HG02943 (cell line): ENCODE results near the gene TENM4.

ENCODE experiments used
- ATAC-seq: cut with Tn5 transposase; IDR thresholded peaks from one replicate; pipeline ENCODE4 v1.9.1; 2021; ENCODE audit warnings: mild to moderate bottlenecking, low read depth, moderate library complexity; ENCODE audit not compliant: unreplicated experiment

TENM4 gene

DNA sequence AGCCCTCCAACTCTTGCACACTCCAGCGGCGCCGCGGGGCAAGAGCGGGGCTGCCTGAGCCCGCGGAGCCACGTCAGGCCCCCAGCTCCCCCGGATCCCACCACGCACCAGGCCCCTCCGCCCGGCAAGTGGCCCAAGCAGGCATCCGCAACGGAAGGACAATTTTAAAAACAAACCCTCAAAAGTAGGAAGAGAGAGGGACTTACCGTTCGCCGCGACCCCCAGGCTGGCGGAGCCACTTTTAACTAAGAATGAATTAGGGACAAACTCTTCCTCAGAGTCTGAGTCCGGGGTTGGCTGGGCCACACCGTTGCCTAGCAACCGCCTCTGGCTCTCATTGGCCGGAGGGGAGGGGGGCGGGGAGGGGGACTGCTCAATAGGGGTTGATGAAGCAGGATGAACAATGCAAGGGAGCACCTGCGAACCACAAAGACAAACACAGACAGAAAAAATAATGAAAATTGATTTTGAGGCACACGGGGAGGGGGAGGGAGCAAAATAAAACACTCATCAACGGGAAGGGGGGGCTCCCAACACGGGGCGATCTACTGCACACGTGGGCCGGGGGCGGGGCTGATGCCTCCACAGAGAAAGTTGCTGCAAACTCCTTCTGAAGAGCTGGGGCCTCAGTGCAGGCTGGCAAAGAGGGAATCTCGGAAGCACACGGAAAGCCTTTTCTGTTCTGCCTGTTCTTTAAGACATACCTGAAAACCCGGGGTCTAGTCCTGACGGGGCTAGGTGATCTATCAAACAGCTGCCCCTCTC lies 478.7 kb downstream of the TENM4 start:
- no peak for ATAC-seq

DNA sequence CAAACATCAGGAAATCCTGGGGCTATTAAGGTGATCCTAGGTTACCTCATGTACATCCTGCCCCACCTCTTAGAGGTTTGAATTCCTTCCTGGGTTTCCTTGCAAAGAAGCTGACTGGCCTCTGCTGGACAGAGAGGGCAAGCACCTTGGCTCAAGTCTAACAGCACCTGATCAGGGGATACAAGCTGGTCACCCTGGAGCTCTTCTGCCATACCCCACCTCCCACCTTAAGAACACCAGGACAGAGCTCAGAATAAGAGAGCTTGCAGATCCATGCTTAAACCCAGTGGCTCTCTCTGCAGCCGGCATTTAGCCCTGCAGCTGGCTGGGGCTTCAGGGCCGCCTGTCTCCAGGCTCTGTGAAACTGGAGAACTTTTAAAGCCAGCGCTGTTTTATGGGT lies 479.6 kb downstream of the TENM4 start:
- no peak for ATAC-seq

DNA sequence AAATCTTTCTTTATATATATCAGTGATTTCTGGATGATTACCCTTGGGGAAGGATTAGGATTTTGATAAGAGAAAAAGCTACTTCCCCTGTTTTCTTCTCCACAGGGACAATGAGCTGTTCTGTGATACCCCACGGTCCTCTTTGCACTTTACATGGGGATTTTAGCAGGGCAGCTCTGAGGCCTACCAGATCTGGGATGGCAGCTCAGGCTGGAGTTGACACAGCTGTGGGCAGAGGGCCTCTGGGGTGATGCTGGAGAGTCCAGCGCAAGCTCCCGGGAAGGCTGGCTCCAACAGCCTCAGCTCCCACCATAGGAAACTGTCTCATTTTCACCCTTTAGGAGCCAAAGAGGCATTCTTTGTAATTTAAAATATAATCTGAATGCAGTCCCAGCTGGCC lies 482.4 kb downstream of the TENM4 start:
- no peak for ATAC-seq

DNA sequence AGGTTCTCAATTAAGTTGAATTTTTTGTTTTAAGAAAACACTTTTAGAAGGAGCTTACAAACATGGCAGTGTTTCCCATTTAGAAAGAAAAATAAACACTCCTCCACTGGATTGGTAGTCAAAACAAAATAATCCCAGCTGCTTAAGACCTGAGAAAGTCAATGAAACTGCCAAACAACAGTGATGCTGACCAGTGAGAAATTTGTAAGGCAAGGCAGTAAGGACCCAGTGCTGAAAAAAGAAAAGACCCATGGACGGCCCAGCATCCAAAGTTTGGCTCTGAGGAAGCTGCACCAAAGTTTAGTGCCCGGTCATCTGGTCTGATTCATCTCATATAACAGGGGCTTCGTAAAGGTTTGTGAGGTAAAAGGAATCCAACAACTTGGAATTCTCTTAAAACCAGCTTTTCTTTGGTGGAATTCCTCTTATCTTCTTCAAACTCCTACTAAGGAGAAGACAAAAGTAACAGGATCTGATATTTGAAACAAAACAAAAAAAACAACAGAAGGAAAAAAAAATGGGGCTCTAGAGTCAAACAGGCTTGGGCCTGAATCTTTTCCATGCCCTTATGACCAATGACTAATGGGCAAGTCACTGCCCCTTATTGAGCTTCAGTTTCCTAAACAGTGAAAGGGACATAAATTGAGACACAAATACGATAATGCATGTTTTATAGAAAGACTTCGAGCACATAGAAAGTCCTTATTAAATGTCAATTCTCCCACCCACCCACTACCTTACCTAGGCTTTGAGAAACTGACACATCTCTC lies 483.2 kb downstream of the TENM4 start:
- no peak for ATAC-seq

DNA sequence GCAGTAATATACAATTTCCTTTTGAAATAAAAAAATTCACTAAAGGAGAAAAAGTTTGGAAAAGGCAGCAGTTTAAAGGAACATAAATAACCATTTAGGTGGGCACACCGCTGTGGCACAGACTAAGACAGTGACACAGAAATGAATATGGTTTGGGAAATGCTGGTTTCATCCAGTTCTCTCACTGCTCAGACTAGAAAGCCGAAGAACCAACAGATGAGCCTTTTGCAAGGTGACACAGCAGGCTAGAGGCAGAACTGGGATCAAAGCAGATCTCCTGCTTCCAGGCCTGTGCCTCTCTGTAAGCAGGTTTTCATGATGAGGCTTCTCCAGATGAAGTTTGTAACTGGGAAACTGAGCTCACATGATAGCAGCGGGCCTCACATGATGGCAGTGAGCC lies 486.1 kb downstream of the TENM4 start:
- ATAC-seq: no peak

DNA sequence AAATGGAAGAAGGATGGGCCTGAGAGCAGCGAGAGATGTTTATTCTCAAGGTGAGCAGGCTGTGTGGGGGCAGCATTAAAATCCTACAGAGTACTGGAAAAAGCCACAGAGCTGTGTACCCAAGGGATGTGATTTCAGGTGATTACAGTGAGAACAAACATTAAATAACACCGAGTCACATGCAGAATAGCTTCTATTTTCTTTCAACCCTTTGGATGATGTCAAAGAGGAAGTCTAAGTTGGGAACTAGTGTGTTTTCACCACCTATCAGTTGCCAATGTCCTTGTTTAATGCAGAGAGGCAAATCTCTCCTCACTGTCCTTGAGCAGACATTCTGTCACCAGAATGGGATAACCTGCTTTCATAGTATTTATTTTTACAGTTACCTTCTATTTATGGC lies 486.6 kb downstream of the TENM4 start:
- ATAC-seq: no peak

DNA sequence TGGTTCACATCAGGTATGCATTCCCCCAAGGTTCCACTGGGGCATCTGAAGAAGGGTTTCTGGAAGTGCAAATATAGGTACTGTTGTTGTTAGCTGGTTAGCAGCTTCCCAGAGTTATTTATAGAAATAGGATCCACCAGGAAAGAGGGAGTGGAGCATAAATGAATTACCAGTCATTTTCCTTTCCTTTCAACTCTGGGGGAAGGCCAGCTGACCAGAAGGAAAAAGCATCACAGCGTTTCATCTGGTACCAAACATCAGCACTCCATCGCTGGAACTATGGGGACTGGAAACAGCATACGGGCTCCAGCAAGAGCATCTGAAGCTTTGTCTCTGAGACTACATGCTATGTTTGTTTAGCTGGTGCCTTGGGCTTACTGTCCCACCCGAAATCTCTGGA lies 487.9 kb downstream of the TENM4 start:
- no peak for ATAC-seq

DNA sequence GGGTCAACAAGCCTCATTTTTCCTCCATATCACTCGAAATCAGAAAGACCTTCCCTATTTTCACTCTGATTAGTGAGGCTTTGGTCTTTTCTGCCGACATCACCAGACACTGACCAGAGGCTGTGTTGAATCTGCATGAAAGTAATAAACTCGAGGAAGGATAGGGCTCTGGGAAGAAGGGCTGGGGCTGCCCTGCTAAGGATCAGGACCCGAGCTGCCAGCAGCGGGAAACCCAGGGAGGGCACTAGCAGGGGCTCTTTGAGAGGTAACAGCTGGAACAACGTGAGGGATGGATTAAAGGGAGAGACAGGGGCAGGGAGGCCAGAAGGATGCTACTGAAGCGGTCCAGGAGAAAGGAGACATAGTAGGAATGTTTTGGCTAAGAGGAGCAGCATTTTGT lies 488.7 kb downstream of the TENM4 start:
- no peak for ATAC-seq

DNA sequence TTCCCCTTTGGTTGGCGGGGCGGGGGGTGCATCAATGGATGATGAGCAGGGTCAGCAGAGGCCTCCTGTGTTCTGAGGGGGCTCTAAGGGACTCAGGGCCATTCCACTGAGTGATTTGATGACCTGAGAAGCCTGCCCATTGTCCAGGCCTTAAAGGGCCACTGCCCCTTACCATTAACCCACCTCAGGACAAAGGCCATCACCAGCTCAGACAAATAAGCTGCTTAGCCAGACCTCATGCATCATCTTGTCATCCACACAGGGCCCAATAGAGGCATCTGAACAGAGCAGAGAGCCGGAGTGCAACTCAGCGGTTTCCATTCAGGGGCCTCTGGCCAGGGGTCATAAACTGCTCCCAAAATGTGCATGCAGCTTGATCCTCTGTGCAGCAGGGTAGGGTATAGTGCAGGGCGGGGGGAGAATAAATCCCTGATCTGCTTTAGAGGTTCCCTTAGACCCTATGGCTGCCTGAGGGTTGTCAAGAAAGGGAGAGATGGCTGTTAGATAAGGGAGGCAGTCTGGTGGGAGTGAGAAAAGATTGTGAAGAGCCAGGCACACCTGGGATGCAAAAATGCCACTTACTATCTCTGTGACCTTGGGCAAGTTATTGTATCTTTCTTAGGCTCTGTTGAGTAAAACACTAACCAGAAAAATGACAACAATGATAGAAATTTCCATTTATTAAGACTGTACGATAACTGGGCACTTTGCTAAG lies 490.7 kb downstream of the TENM4 start:
- no peak for ATAC-seq

DNA sequence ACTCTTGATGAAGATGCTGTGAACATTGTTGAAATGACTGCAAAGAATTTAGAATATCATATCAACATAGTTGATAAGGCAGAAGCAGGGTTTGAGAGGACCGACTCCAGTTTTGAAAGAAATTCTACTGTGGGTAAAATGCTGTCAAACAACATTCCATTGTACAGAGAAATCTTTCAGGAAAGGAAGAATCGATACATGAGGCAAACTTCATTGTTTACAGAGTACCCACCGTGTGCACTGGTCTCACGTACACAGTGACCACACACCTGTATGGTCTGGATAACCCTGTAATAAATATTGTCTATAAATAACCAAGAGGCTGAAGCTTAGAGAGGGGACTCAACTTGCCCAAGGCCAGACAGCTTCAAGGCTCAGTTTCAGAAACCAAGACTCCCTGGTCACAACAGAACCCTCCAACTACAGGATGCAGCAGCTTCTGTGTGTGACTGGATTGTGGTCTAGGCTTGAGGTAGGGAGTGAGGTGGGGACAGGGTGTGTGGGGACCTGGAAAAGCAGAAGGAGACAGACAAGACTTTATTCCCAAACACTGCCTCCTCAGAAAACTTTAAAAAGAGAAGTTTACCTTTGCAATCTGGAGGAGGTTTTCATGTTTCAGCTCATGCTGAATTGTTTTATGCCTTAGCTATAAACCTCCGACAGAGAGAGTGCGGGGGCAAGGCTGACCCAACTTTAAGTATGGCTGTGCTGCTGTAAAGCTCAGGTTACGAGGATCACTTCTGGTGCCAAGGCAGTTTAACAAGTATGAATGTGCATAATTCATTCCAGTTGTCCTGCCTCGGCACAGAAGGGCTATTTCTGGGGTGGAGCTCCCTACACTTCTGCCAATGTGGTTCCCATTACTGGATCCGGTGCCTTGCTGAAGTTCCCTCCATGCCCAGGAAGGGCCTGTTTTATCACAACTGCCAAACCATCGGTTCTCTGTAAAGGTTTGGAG lies 493.6 kb downstream of the TENM4 start:
- ATAC-seq: no peak

DNA sequence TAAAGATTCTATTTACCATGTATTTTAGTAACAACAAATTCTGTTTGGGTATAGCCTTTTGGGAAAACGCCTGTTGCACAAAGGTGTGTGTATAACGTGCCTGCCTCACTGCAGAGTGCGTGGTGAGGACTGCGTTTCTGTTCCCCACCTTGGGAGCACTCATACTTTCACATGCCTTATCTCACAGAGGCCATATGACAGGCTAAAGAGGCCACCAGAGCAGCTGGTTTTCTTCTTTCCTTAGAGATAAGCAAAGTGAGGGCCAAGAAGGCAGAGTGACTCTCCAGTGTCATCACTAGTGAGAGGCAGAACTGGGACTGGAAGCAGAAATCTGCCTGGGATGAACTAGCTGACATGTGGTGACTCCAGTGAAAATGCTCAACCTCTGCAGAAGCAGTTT lies 497.0 kb downstream of the TENM4 start:
- no peak for ATAC-seq

DNA sequence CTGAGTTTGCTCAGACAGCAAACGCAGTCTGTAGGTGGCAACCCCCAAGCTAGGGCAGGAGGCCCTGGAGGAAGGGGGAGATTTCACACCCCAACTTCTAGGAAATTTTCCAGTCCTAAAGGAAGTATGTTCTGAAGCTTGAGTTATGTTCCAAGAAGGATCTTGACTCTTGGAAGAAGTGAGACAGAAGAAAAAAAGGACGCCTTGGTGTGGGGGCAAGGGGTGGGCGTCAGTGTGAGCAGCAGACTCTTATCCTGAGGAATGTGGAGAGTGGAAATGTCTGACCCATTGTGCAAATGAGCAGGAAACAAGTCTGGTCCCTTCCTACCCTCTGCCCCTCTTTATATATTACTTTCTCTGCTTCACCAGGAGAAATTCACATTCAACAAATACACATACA lies 497.7 kb downstream of the TENM4 start:
- ATAC-seq: no peak

DNA sequence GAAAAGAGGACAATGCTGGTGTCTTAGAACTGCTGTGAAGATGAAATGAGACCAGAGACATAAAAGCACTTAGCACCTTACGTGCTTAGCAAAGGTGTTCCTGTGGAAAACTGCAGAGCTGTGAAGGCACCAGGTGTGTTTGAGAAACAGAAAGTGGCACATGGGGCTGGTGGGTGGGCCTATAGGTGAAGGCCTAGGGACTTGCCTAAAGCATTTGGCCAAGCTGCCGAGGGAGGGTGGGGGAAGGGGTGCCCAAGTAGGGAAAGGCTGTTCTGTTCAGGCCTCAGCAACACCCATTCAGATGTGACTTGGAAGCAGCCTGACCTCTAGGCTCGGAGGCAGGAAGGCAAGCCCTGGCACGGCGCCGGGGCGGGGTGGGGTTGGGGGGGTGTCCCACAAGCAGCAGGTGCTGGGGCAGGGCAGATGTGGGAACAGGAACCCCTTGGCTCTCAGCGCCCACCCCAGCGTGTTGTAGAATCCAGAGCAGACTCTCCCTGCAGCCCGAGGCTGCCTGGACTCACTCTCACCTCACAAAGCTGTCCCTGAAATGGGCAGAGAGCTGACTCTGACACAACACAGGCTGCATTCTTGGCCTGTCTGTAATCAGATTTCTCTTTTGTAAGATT lies 499.5 kb downstream of the TENM4 start:
- ATAC-seq: no peak

DNA sequence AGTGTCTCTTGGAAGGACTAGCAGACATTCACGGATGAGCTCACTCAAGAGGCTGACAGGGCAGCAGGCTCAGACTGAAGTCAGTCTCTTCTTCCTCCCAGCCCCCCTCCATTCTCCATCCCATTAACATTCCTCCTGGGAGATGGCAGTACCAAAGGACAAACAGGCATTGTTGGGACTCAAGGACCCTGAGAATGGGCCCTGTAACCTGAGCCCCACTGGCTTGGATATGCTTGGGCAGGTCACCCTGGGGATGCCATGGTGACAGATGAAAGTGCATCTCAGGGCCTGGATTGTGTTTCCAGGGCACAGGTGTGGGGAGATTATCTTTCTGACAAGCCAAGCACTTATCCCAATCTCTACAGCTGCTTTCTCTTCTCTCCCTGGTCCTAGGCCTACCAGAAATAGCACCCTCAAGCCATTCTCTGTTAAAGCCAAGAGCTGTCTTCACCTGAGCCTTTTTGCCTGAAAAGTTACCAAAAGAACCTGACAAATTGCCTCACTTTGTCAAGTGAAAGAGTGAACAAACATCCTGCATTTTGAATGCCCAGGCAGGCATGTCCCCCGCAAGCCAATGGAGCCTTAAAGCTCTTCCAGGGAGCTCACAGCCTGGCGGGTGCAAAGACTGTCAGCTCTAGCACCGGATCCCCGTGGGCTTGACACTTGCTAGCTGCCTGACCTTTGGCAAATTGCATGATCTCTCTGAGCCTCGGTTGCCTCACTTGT lies 500.2 kb downstream of the TENM4 start:
- ATAC-seq: no peak

DNA sequence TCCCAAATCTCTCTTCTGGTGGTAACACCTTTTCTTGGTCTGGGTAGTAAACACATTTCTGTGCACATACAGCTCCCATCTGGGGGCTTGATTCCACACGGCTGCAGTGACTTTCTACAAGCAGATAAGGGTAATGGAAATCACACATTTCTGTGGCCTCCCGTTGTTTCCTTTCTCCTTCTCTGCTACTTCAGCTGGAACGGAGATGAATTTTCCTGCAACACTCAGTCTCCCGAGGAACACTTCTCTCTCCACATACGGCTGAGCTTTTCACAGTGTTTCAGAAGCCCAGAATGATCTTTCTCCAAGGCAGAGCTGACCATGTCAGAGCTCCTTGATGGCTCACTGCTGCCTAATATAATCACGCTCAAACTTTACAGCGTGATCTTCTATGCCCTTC lies 501.9 kb downstream of the TENM4 start:
- no peak for ATAC-seq

DNA sequence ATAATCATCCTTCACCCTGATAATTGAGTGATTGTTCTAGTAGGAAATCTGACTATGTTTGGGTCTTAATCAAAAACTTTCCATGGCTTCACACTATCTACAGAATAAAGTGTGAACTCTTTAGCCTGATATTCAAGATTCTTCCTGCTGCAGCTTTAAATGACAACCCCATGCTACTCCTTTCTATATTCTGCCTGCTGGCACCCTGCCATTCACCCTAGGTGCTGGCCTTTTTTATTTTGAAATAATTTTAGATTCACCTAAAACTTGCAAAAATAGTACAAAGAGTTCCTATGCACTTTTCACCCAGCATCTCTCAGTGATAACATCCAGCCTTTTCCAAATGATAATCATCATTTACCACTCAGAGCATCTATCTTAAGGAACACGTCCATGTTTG lies 502.8 kb downstream of the TENM4 start:
- no peak for ATAC-seq

DNA sequence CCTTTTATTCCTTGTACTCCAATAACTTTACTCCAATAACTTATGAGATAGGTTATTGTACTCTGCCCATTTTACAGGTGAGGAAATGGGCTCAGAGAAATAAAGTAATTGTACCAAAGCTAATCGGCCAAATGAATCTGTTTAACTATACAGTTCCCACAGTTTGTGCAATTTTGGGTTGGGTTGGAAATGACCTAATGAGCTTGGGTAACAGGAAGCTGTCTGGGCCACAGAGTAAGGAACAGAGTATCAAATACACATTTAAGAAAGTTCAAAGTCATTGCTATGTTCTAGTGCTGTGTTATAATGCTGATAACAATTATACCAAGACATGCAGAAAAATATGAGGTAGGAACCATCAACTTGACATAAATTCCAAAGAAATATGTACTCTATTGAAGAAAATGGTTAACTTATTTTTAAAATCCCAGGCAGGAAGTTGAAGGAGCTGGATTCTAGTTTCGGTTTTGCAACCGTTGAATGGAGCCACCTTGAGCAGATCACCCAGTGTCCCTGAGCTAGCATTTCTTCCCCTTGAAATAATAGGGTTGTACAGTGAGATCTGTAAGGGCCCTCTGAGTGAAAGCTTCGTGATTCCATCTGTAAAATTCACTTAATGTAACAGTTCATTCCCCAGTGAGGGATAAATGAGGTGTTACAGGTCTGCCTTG lies 505.3 kb downstream of the TENM4 start:
- ATAC-seq: no peak

DNA sequence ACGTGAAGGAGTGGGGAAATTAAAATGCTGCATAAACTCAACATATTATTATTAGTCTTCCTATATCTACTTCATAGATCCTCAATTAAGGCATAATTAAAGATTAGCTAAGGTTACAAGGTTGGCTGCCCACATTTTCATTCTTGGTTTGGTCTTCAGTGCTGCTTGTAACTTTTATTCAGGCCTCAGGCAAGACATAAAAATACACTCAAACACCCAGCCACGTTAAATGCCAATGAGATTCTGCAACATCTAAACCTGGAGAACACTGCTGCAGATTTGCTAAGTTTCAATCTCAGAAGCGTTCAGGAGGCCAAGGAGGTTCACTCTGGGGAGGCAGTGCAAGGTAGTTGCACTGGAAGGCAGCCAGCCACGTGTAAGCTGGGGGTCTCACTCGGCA lies 507.5 kb downstream of the TENM4 start:
- ATAC-seq: no peak

DNA sequence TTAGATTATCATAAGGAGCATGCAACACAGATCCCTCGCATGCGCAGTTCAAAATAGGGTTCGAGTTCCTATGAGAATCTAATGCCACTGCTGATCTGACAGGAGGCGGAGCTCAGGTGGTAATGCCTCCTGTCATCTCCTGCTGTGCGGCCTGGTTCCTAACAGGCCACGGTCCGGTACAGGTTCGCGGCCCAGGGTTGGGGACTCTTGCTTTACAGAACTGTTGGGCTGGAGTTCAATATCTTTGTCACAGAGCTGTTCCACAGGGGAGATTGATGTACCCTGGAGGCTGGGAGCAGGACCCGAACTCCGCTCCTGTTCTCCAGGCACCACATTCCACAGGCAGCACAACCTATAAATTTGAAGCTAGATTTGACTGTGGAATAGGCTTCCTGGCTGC lies 508.1 kb downstream of the TENM4 start:
- ATAC-seq: no peak
